ENCODE data around the gene CRYBG3.

Gene CRYBG3

GRCh38 chr3:97825101-97825500 is 3.3 kb downstream of the CRYBG3 start:
- no peak for TF ChIP-seq CTCF (IDR thresholded peaks at IDR 0.05)

GRCh38 chr3:97827741-97828471 is 6.1 kb downstream of the CRYBG3 start:
- no peak for TF ChIP-seq CTCF (IDR thresholded peaks at IDR 0.05)

- TF ChIP-seq CTCF (IDR thresholded peaks at IDR 0.05) = no peak
Observed at GRCh38 chr3:97829198-97829597, 7.4 kb downstream of the CRYBG3 start.

- no peak for TF ChIP-seq CTCF (IDR thresholded peaks at IDR 0.05)
Observed at GRCh38 chr3:97830638-97831037, 8.8 kb downstream of the CRYBG3 start.

GRCh38 chr3:97831140-97831539 is 9.3 kb downstream of the CRYBG3 start:
- no peak for TF ChIP-seq CTCF (IDR thresholded peaks at IDR 0.05)

- no peak for TF ChIP-seq CTCF (IDR thresholded peaks at IDR 0.05)
Observed at GRCh38 chr3:97835761-97836160, 13.9 kb downstream of the CRYBG3 start.

DNA sequence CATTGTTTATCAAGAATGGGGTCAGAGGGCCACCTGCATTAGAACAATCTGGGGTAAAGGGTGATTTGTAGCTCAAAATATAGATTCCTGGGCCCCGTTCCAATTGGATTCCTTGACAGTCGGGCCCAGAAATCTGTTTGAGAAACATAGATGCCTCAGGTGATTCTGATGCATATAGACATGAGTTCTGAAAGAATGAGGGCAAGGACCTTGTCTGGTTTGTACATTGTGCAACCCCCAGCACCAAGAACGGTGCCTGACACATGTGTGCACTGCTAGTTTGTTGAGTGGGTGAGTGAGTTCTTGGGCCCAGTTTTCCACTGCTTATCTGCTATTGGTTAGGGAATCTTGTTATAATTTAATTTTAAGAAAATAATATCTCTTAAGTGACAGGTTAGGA is 16.6 kb downstream of the CRYBG3 start:
- no peak for TF ChIP-seq CTCF (IDR thresholded peaks at IDR 0.05)

DNA sequence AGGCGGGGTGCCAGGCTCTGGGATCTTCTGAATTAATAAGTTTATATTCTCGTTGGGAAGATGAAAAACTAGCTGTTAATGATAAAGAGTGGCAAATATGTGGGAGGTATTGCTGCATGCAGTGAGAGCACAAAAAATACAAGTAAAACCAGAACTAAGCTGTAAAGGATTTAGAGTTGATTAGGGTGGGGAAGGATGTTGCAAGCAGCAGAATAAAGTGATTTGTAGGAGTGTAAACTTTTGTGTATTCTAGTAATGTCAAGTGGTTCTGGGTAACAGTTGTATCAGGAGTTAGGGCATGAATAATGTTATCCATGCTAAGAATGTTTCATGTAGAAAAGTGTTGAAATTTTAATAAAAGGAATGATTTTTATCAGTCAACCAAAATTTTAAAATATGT is 18.1 kb downstream of the CRYBG3 start:
- no peak for TF ChIP-seq CTCF (IDR thresholded peaks at IDR 0.05)
